Stimulated activated CD4-positive, alpha-beta T cell treated with anti-CD3 and anti-CD28 coated beads, Interleukin-12 subunit alpha, Interleukin-12 subunit beta, amount 100 ng/mL, for 4 hours (primary cell): ENCODE results near the gene HIVEP2.

ENCODE experiments used
- DNase-seq: peaks from one replicate; pipeline ENCODE4 v3.0.0-alpha.2; 2020

Gene HIVEP2

DNA sequence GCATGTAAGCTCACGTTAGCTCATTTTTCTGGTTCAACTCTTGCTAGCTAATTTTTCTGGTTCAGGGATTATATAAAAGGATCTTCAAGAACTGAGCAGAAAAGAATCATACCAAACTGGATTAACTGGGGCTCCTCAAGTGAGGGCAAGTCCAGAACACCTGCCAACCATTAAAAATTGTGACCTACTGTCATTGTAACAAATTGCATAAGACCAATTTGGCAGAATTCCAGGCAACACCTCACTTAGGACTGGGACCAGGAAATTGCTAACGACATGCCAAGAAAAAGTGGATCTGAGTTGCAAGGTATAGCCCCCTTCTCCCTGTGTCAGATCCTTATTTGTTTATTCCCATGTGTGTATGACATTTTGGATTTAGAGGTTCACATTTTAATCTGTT lies 216.6 kb downstream of the HIVEP2 start:
- no peak for DNase-seq

DNA sequence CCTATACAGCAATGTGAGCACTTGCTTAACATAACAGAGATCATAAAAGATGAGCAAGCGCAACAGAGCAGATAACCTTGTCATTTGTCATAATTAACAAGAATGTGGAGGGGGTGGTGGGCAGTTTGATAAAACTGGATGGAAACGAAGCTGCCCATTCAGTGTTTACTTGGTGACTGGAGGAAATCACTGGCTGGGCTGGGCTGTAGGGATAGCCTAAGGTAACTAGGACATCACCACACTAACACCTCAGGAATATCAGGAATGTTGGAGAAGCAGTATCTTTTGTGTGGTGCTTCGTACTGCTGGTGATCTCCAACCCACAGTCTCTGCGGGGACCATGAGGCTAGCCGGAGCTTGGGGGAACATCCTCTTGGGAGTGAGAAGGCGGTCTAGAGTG lies 218.4 kb downstream of the HIVEP2 start:
- no peak for DNase-seq

DNA sequence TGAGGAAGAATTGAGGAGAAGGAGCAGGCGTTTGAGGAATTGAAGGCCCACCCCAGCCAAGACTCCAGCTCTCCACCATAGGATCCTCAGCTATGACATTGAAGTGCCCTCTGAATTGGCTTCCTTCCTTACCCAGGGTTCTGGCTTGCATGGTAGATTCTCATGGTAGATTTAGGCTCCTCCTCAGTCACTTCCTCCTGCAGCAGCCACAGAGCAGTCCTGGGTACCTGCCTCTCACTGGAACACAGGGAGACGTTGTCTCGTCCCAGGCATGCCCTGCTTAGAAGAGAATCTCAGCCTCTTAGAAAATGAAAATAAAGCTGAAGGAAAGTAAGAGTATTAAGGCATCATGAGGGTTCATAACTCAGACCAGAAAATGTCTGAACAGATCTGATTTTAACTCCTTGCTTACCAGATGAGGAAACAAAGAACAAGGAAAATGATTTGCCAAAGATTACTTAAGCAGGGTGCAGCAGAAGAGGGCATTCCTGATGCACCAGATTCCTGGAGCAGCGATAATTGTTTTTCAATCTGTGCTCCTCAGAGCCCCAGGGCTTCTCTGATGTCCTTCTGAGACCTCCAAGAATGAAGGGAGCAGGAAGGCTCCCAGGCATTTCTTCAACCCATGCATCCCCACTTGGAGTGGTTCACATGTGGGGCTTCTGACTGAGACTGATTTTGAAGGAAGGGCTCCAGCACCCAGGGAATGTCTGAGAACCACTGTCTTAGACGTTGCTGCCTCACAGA lies 219.8 kb downstream of the HIVEP2 start:
- no peak for DNase-seq

DNA sequence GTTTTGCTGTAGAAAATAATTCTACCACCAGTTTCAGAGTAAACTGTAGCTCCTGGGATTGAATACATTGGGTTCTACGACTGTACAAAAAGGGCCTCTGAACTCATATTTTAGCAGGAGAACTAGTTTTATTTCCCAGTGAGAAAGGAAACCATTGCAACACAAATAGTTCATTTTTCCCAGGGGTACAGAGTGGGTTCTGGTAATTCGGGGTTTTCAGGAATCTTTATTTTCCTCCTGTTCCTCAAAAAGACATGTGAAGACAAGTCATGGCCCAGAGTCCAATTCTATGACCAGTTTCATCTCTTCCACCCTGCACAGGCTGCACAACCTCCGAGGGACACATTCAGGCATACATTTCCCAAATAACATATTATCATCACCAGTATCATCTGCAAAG lies 222.1 kb downstream of the HIVEP2 start:
- DNase-seq = no peak

DNA sequence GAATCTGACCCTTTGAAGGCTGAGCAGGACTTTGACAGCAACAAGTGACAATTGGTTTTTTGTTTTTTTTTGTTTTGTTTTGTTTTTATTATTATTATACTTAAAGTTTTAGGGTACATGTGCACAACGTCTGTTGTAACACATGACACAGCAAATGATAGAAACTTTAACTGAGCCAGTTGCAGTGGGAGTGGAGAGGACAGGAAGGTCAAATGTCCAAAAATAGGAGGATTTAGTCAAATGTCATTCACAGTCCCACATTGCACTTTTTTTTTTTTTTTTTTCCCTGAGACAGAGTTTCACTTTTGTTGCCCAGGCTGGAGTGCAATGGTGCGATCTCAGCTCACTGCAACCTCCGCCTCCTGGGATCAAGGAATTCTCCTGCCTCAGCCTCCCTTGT lies 223.0 kb downstream of the HIVEP2 start:
- no peak for DNase-seq

DNA sequence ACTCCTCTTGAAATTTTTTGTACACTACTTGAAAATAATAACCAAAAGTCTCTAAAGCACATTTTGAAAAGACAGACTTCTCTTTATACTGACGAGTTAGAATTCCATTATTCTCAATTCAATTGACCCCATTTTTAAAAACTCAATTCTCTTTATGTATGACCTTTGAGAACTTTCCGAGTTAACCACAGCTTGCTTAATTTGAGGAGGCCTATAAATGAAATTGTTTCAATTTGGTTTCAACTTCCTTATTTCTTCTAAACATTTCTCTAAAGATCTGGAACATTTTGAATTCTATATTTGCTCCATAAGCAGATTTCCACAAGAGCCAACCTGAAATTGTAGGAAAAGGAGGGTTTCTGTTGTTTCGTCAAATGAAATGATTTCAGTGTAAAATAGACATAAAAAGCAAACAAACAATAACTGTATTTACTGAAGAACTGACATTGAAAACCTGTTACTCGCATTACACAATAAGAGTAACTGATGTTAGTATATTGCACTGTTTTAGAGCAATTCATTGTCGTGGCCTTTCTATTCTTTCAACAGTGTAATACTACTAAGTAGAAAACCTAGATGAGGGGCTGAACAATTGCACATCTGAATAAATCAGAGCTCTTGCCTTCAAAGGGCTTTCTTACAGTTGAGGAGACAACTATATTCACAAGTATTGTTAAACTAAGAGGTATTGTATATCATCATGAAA lies 223.6 kb downstream of the HIVEP2 start:
- no peak for DNase-seq

DNA sequence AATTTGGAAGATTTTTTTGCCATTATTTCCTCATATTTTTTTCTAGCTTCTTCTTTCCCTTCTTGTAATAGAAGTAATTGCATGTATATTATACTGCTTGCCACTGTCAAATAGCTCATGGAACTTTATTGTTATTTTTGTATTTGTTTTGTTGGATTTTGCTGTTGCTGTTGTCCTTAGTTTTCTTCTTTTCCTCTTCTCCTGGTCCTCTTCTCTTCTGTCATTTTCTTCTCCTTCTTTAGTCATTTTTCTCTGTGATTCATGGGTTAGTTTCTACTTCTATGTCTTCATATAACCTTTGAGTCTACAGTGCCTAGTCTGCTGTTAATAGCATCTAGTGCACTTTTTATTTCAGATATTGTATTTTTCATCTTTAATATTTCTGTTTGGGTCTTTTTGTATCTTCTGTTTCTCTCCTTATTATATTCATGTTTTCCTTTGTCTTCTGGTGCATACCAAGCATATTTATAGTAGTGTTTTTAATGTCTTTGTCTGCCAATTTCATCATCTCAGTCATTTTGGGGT lies 226.2 kb downstream of the HIVEP2 start:
- DNase-seq = no peak

DNA sequence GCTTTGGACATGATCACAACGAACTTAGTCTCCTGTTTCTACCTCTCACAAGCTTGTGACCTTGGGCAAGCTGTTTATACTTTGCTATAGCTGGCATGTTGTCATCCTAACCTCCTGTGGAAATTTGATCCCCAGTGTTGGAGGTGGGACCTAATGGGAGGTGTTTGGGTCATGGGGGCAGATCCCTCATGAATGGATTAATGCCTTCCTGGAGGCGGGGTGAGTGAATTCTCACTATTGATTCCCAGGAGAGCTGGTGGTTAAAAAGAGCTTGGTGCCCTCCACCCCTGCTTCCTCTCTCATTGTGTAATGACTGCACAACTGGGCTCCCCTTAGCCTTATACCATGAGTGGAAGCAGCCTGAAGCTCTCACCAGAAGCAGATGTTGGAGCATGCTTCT lies 228.9 kb downstream of the HIVEP2 start:
- no peak for DNase-seq

DNA sequence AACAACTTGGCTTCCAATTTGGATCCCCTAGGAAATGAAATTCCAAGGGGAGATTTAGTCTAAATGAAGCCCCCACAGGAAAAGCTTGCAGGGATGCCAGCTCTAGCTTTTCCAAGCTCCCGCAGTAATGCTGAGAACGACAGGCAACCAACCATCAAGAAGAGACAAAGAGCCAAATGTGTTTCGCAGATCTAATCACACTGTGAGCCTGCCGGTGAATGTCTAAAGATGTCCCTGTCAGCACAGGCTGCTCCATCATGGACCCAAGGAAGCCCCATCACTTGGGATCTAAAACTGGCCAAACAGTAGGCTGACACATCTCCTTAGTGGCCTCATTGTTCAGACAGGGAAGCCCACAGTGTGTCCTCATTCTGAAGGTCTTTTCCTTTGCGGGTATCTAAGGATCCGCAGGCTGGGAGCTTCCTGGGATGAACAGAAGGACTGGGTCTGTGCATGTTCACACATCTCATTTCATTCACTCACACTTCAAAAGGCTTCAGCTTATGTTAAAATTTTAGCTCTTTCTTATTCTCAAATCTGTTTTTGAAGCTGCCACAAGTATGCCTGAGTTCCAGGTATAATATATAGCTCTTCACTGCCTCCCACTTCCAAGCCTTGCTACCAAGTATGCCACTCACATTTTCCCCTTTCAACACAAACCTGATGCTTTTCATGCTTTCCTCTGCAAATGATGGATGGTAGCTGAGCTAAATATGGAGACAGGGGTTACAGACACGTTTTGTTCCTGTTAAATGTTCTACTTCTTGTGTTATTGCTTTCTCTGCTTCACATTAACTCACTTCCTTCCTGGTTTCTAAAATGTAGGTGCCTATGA lies 229.8 kb downstream of the HIVEP2 start:
- no peak for DNase-seq

DNA sequence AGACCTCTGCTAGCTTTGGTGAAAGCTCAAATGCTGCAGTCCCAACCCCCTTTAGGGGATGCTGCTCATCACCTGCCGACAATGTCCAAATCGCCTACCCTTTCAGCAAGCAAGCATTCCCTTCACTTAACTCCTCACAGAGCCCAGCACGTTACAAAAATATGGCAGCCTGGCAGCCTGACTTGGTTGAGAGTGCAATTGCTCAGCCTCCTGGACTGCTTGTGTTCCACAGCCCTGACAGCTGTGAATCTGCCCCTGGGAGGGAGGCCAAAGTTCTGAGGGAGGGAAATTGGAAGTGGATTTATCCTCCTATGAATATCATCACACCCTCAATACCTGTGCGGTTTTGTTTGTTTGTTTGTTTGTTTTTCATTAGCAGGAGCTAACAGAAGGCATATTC lies 231.0 kb downstream of the HIVEP2 start:
- DNase-seq = no peak

DNA sequence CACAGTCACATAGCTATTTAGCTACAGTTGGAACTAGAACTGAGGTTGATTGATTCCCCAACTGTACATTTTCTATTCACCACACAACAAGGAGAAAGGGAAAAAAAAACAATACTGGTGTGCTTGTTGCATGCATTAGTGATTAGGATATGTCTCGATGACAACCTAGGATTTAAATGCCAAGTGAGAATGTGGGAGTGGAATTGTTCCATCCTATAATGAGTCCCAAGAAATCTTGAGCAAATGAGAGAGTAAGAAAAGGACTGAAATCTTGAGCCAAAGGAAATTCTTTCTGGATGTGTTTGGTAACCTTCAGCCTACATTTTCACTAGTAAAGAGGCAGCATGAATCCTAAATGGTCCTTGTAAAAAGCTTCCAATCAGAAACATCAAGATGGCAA lies 232.7 kb downstream of the HIVEP2 start:
- no peak for DNase-seq

DNA sequence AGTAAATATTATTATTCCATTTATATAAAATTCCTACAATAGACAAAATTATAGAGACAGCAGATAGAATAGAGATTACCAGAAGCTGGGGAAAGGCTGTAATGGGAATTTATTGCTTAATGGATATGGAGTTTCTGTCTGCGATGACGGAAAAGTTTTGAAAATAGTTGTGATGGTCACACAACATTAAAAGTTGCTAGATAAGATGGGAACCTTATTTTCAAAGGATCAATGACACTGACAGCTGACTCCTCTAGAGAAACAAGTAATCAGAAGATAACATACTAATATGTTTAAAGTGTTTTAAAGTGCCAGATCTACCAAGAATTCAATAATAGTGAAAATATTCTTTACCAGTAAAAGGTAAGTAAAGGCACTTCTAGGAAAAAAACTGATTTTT lies 236.3 kb downstream of the HIVEP2 start:
- DNase-seq = no peak

DNA sequence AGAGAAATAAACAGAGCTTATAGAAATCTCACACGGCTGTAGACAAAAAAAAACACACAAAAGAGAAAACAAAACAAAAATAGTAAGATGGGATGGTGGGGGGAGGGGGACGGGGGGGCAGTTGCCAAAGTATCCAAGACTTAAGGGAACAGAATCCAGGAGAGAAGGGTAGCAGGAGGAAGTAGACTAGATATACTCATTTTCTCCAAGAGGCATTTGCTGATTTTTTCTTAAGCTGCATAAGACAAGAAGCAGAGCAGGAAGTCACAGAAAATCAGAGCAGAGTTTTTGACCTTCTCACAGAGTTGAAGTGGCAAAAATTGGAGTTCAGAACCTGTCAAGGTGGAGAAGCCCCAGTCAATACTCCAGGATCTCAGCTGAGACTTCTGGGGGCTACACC lies 237.7 kb downstream of the HIVEP2 start:
- no peak for DNase-seq

DNA sequence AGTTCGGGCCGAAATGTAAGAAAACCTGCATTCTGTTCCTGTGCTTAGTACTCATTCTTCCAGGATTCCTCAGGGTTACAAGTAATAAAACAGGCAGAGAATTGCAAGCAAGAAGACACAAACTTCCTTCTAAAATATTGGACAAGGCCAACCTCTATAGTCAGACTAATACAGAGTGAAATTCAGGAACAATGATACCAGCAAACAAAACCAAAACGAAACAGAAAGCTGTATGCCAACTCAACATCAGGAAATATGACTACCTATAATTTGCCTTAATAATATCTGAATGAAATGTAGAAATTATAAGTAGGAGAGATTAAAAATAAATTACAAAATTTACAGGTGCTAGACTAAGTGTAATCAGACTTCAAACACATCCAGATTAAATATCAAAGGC lies 238.8 kb downstream of the HIVEP2 start:
- DNase-seq = no peak

DNA sequence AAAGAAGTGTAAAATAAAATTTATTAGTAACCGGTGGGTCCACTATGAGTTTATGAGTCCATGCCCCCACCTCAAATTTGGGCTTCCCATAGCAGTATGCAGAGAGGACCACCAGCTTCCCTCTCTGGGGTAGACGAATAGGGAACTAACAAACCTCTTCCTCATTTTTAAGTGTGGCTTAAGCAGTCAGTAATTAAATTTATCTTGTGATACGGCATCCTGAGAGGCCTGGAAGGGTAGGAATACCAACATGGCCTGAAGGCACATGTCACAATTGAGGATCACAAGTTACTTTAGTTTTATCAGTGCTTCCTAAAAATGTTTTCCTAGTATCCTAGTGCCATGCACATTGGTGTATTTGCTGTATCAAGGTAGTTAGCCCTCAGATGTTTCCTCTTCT lies 239.9 kb downstream of the HIVEP2 start:
- no peak for DNase-seq

DNA sequence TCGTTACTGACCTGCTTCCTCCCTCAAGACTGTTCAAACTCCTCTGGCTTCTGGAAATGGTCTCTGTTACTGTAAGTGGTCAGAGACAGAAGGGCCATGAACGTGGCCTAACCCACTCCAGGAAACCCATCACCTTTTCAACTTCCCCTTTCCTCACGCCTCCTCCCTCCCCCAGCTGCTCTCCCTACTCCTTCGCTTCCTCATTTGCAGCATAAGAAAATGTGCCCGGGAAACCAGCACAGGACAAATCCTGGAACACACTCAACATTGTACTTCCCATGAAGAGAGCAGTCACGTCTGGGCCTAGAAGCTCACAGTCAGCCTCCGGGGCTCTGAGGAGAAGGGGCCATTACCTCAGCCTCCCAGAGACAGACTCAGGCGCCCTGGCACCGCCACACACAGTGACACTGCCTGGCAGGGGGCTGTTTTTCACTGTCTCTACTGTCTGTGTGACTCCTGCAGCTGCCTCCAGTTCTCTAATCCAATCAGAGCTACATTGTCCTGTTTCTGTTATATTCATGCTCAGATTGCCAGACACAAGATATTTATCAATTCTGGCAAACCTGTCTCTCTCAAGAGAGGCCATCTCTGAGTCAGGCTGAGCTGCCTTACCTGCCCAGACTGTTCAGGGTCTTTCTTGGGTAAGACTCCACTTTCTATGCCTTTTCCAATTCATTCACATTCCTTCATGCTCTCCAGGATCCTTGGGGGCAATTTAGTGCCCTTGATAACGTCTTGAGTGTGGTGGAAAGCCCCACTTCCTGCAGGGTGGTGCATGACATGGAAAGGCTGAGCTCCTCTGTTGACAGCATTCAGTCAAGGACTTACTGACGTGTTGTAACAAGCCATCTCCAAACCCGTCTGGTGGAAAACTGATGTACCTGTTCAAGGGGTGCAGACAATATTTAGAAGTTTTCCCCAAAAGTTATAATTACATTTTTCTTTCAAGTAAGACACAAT lies 242.2 kb downstream of the HIVEP2 start:
- no peak for DNase-seq
